Mononuclear cell (primary cell): Measurements from ENCODE around the gene SYK. TPM values are rescaled to one million over a fixed set of nuclear protein-coding genes. Genes with fewer than 3 reads are reported as not detected.

ENCODE experiments used
- H3K27me3 ChIP-seq: 2 replicates; pipeline ENCODE4 v1.6.0; 2011; ENCODE audit warnings: low read length, control low read depth; ENCODE audit not compliant: insufficient read depth
- H3K4me1 ChIP-seq: 2 replicates; pipeline ENCODE4 v1.5.1; 2011; ENCODE audit warnings: mild to moderate bottlenecking, low read length, control low read depth; ENCODE audit not compliant: insufficient read depth
- H3K4me3 ChIP-seq: 2 replicates; pipeline ENCODE4 v1.5.1; 2011; ENCODE audit warnings: mild to moderate bottlenecking, low read length, moderate library complexity
- H3K9me3 ChIP-seq: 2 replicates; pipeline ENCODE4 v1.5.1; 2011; ENCODE audit warnings: low read depth, mild to moderate bottlenecking, control low read depth, low read length
- total RNA-seq: library from RNA; depleted of rRNA; stranded (reverse); fragments of >200 nt; gene quantifications from one replicate; pipeline ENCODE4 v1.2.3, GENCODE V29; 2012

The SYK gene
- total RNA-seq, 1 donor: 38.9 TPM

DNA sequence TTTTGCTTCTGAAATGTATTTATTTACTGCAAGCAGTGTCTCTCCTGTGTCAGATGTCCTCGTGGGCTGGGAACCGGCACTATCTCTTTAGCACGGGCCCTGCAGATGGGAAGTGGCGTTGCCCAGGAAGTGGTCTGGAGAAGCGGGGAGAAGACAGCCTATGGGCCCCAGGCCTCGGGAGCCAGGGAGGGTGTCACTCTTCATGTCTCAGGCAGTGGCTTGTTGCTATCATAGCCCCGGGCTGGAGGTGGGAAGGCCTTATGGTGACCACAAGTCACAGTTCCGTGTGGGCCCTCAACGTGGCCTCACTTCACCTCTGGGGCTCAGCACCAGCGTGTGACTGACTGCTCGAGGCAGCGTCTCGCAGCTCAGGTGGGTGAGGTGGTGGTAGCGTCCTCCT lies 41.4 kb downstream of the SYK start:
- peaks cover 40% of the 10 kb centered on the region for H3K4me1 ChIP-seq
- no peak overlapping the region for H3K4me3 ChIP-seq
- H3K9me3 ChIP-seq: no peaks in the 10 kb centered on the region
- H3K27me3 ChIP-seq: no peaks in the 10 kb centered on the region

DNA sequence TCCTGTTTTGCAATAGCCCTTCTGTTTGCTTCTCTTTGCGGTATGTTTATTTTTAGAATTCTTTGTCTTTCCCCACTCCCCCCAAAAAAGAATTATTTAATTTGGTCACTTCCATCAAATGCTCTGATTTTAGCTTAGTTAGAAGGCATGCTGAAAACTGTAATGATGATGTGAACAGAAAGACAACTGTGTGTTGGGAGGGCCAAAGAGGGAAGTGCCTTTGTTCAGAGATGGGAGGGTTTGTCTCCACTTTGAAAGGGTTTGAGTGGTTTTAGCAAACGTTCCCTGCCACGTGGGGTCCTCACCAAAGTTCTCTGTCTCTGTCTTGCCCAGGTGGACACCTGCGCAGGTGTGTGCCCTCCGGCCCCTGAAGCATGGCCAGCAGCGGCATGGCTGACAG lies 41.9 kb downstream of the SYK start:
- Histone ChIP-seq H3K4me3 (no peak overlapping the region), H3K4me1 (peaks cover 34% of the 10 kb centered on the region), H3K9me3 (no peaks in the 10 kb centered on the region), H3K27me3 (no peaks in the 10 kb centered on the region)

- Histone ChIP-seq H3K27me3 (no peaks in the 10 kb centered on the region), H3K4me3 (no peak overlapping the region), H3K4me1 (peaks cover 26% of the 10 kb centered on the region), H3K9me3 (no peaks in the 10 kb centered on the region)
Measured at GRCh38 chr9:90844326-90844725, 42.7 kb downstream of the SYK start.

DNA sequence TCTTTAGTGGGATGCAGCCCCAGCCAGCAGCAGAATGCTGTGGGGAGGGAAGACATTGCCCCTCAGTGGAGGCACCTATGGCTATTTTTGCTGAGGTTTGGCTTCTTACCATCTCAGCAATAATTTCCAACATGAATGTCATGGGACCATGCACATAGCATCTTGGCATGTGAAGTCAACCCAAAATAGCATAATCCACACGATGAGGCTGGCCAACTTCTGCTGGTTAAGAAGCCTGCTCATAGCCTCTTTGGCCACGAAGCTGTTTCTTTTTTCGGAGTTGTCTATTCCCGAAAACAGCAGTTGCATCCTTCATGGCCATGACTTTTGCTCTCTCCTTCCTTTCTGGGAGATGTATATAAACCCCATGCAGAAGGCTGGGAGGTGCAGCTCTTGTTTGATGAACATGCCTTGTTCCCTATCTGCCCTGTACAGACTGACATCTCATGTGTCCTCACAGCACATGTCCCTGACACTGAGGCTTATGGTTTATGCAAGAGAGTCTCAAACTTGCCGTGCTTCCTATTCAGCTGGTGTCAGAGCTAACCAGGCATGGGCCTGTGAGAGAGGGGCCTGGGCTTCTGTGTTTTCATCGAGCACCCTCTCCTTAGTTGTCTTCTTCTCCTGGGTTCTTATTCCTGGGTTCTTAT lies 45.3 kb downstream of the SYK start:
- H3K9me3 ChIP-seq: no peaks in the 10 kb centered on the region
- no peaks in the 10 kb centered on the region for H3K27me3 ChIP-seq
- peaks cover 13% of the 10 kb centered on the region for H3K4me1 ChIP-seq
- no peak overlapping the region for H3K4me3 ChIP-seq

DNA sequence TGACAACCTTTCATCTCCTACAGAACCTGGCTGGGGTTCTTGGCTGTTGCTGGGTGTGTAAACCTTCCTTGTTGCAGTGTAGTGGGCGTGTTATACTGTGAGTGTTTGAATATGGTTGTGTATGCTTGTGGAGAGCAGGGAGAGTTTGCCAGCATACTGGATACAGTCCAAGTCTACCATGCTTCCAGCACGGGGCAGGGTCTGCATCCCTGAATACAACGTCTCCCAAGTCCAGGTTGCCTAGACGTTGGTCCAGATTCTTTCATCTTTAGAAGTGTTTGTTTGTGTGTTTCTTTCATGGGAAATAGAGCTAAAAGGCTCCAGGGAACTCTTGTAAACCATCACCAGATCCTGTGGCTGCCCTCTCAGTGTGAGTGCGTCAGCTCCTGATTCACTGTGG lies 46.4 kb downstream of the SYK start:
- Histone ChIP-seq H3K4me3 (no peak overlapping the region), H3K9me3 (no peaks in the 10 kb centered on the region), H3K4me1 (peaks cover 2% of the 10 kb centered on the region), H3K27me3 (no peaks in the 10 kb centered on the region)

GRCh38 chr9:90848866-90849265 lies 47.2 kb downstream of the SYK start:
- Histone ChIP-seq H3K4me3 (no peak overlapping the region), H3K27me3 (no peaks in the 10 kb centered on the region), H3K4me1 (no peaks in the 10 kb centered on the region), H3K9me3 (no peaks in the 10 kb centered on the region)

- no peaks in the 10 kb centered on the region for H3K9me3 ChIP-seq
- H3K27me3 ChIP-seq: no peaks in the 10 kb centered on the region
- no peaks in the 10 kb centered on the region for H3K4me1 ChIP-seq
- no peak overlapping the region for H3K4me3 ChIP-seq
Measured at GRCh38 chr9:90851444-90851843, 49.8 kb downstream of the SYK start.

DNA sequence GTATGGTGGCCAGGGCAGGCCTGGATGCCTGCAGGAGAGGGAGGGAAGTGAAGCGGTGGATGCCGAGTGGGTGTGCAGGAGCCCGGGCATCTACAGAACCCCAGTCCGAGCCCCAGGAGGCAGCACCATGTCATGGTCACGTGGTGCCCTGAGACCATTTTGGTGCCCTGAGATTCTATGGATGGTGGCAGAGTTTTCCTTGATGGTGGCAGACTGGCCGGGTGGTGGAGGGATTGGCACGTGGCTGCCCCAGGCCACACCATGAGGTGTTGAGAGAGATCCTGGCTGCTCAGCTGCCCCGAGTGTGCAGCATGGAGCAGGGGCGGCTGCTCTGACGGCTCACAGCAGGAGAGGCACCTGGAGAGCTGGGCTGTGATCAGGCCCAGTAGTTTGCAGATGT lies 52.3 kb downstream of the SYK start:
- no peaks in the 10 kb centered on the region for H3K9me3 ChIP-seq
- H3K4me3 ChIP-seq: no peak overlapping the region
- no peaks in the 10 kb centered on the region for H3K27me3 ChIP-seq
- peaks cover 12% of the 10 kb centered on the region for H3K4me1 ChIP-seq

DNA sequence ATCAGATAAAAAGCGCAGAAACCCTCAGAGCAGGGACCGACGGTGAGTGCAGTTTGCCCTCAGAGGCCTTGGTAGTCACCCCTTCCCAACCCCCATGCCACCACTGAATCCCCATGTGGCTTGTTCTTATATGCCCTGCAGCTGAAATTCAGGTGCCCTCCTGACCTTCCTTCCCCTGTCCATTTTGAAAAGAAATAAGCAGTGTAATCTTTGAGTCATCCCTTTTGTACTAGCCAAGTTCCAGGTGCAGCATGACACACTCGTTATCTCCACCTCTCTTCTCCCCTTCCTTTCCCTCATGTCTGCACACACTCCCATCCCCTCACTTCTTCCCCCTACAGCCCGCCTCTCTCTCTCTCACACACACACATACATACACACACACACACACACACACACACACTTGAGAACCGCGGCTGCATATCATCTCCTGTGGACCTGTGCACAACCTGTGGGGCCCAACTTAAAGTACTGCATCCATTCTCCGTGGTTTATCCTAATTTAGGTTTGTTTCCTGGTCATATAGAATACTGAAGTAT lies 53.1 kb downstream of the SYK start:
- Histone ChIP-seq H3K4me1 (peaks cover 19% of the 10 kb centered on the region), H3K4me3 (no peak overlapping the region), H3K9me3 (no peaks in the 10 kb centered on the region), H3K27me3 (no peaks in the 10 kb centered on the region)

- H3K4me3 ChIP-seq: no peak overlapping the region
- peaks cover 26% of the 10 kb centered on the region for H3K4me1 ChIP-seq
- no peaks in the 10 kb centered on the region for H3K27me3 ChIP-seq
- H3K9me3 ChIP-seq: no peaks in the 10 kb centered on the region
Measured at GRCh38 chr9:90855208-90855902, 53.7 kb downstream of the SYK start.

- H3K9me3 ChIP-seq: no peaks in the 10 kb centered on the region
- H3K4me1 ChIP-seq: peaks cover 37% of the 10 kb centered on the region
- H3K27me3 ChIP-seq: no peaks in the 10 kb centered on the region
- H3K4me3 ChIP-seq: no peak overlapping the region
Measured at GRCh38 chr9:90857091-90857490, 55.5 kb downstream of the SYK start.

GRCh38 chr9:90857855-90858254 lies 56.2 kb downstream of the SYK start:
- H3K4me3 ChIP-seq: no peak overlapping the region
- H3K27me3 ChIP-seq: no peaks in the 10 kb centered on the region
- peaks cover 37% of the 10 kb centered on the region for H3K4me1 ChIP-seq
- H3K9me3 ChIP-seq: no peaks in the 10 kb centered on the region

DNA sequence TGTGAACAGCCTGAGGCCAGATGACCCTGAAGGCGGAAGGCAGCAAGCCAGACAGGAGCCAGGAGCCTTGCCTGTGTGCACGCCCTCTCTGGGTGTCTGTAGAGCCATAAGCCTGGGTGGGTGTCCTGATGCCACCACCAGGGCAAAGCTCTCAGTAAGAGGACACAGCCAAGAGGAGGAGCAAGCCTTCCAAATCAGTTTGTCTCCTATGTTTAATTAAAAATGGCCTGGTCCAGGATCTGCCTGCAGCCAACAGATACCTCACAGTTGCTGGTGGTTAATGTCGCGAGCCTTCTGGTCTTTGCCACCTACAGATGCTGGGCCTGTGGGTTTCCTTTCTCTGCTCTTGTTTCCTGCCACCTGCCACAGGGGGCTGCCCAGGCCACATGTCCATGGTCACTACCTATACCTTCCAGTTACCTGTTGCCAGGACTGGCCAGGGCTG lies 56.9 kb downstream of the SYK start:
- H3K27me3 ChIP-seq: no peaks in the 10 kb centered on the region

GRCh38 chr9:90860382-90860781 lies 58.8 kb downstream of the SYK start:
- Histone ChIP-seq H3K27me3 (no peaks in the 10 kb centered on the region), H3K4me3 (no peak overlapping the region), H3K9me3 (no peaks in the 10 kb centered on the region), H3K4me1 (peaks cover 40% of the 10 kb centered on the region)

More for the DNA sequence above, 56.9 kb downstream of the SYK start:
- Histone ChIP-seq H3K4me3 (no peak overlapping the region), H3K4me1 (peaks cover 37% of the 10 kb centered on the region), H3K9me3 (no peaks in the 10 kb centered on the region)

DNA sequence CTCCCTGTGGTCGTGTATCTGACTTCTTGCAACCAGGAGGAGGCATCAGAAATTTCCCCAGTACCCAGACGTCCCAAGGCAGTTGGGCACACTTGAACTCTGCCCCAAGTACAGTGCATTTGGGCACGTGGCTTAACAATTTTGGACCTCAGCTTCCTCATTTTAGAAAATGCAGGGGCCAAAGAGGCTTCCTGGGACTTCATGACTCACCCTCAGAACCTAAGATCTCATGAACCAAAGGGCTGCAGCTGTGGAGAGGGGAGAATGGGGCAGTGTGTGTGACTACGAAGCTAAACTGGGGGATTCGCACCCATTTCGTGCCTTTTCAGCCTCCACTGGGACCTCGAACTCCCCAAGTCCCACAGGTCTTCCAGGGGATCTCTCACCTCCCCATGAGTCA lies 59.2 kb downstream of the SYK start:
- no peaks in the 10 kb centered on the region for H3K27me3 ChIP-seq
- no peak overlapping the region for H3K4me3 ChIP-seq
- H3K9me3 ChIP-seq: no peaks in the 10 kb centered on the region
- peaks cover 40% of the 10 kb centered on the region for H3K4me1 ChIP-seq

GRCh38 chr9:90861380-90861779 lies 59.8 kb downstream of the SYK start:
- no peaks in the 10 kb centered on the region for H3K27me3 ChIP-seq

More at GRCh38 chr9:90861380-90861779, 59.8 kb downstream of the SYK start:
- no peaks in the 10 kb centered on the region for H3K9me3 ChIP-seq
- H3K4me1 ChIP-seq: peaks cover 40% of the 10 kb centered on the region
- H3K4me3 ChIP-seq: no peak overlapping the region
